22Rv1 (cell line): ENCODE data around the gene HIRA.

Experiments
- H3K27ac ChIP-seq: fragments of 450-650 bp; 2 replicates; pipeline ENCODE4 v1.5.1; 2017
- CTCF ChIP-seq: fragments of 450-650 bp; IDR thresholded peaks from 2 replicates; pipeline ENCODE4 v1.5.1; 2017; ENCODE audit warnings: mild to moderate bottlenecking
- ZFX ChIP-seq: fragments of 450-650 bp; IDR thresholded peaks from 2 replicates; pipeline ENCODE4 v1.6.1; 2017; ENCODE audit warnings: antibody characterized with exemption, borderline replicate concordance

HIRA gene

GRCh38 chr22:19469421-19469820 is 37.9 kb upstream of the HIRA start:
- H3K27ac ChIP-seq: no peak overlapping the region
- TF ChIP-seq CTCF (no peak), ZFX (no peak)

DNA sequence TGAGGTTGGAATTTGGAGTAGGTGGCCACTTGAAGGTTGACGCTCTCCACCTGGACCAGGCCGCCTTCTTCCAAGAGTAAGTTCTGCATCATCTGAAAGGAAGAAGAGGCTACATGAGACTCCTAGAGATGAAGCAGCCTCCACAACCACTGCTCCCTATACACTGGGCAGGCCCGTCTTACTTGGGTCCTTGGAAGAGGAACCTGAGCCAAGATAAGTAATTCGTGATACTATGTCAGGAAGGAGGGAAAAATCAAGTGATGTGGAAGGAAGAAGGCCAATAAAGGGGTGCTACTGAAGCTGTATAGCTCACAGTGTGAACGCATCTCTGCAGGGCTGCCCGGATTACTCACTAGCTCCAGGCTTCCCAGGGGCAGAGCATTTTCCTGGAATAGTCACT is 36.4 kb upstream of the HIRA start:
- no peak for TF ChIP-seq CTCF
- TF ChIP-seq ZFX: no peak

GRCh38 chr22:19466848-19467752 is 35.6 kb upstream of the HIRA start:
- no peak for TF ChIP-seq ZFX
- H3K27ac ChIP-seq: no peak overlapping the region

More for the DNA sequence above, 36.4 kb upstream of the HIRA start:
- H3K27ac ChIP-seq: no peak overlapping the region

GRCh38 chr22:19466126-19466716 is 34.7 kb upstream of the HIRA start:
- TF ChIP-seq ZFX (no peak), CTCF (no peak)

GRCh38 chr22:19464975-19465374 is 33.4 kb upstream of the HIRA start:
- TF ChIP-seq CTCF (no peak), ZFX (no peak)
- H3K27ac ChIP-seq: no peak overlapping the region

More at GRCh38 chr22:19466126-19466716, 34.7 kb upstream of the HIRA start:
- H3K27ac ChIP-seq: no peak overlapping the region

- H3K27ac ChIP-seq: no peak overlapping the region
- TF ChIP-seq ZFX (no peak), CTCF (no peak)
Measured at GRCh38 chr22:19464546-19464945, 33.0 kb upstream of the HIRA start.

- no peak for TF ChIP-seq CTCF
- TF ChIP-seq ZFX: no peak
- H3K27ac ChIP-seq: no peak overlapping the region
Measured at GRCh38 chr22:19463491-19464469, 32.2 kb upstream of the HIRA start.
